GM18520 (cell line): ENCODE measurements around the gene CELF6.
"Not testable (repeated sequence)": the region's sequence is repeated elsewhere in the genome, so short reads cannot be mapped to it uniquely, and the experiment has no call there.

Experiments
- ATAC-seq: cut with Tn5 transposase; IDR thresholded peaks from one replicate; pipeline ENCODE4 v1.9.1; 2021; ENCODE audit not compliant: unreplicated experiment

CELF6 gene

DNA sequence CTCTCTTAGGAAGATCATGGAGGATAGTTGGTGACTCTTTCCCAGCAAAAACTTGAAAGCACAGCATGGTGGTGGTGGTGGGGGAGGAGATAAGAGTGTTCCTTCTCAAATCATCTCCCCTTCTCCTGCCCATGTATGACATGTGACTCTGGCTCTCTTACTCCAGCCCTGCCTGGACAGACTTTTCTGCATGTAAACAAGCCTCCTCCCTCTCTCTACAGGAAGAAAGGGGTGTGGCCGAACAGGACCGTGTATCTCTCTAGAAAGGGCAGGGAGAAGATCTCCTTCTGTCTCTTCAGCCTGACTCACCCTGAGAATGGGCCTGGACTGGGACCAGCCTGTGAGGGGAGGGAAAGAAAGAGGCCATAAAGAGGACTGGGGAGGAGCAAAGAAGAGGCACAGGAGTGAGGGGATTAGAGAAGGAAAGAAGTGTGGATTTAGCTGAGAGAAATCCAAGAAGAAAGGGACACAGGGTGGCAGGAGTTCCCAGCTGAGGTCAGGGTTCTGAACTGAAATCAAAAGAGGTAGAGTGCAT is 1.5 kb downstream of the CELF6 start:
- ATAC-seq, result no peak

- no peak for ATAC-seq
These were observed 4.1 kb downstream of the CELF6 start for GRCh38 chr15:72315706-72316370.

DNA sequence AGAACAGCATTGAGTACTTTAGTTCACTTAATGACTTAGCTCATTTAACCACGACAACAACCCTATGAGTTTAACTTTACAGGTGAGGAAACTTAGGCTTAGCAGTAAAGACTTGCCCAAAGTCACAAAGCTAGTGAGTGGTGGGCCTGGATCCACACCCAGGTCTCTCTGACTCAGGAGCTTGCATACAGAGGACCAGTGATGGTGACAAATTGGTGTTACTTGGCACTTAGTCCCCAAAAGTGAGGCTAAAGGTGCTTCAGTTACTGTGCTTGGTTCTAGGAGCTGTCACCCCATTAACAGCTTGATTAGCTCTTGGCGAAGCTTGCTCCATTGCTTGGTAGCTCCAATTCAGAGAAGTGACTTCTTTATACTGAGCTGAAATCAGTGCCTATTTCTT is 6.1 kb downstream of the CELF6 start:
- no peak for ATAC-seq

DNA sequence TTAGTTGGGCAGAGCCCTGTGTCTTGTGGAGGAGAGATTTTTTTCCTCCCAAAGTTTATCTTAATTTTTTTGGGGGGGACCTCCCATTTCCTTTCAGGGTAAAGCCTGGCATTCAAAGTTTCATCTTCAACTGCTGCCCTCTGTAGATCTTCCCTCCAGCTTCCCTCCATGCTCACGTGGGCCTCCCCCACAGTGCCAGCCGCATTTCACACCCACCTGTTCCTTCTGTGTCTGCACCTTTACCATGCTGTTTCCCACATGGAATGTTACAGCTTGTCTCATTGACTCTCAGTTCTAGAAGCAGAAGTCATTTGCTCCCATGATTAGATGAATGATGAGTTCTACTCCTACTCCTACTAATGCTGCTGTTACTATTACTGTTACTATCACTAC is 6.5 kb downstream of the CELF6 start:
- ATAC-seq, result no peak

- ATAC-seq, result no peak
These were observed 7.1 kb downstream of the CELF6 start for GRCh38 chr15:72312605-72313447.

DNA sequence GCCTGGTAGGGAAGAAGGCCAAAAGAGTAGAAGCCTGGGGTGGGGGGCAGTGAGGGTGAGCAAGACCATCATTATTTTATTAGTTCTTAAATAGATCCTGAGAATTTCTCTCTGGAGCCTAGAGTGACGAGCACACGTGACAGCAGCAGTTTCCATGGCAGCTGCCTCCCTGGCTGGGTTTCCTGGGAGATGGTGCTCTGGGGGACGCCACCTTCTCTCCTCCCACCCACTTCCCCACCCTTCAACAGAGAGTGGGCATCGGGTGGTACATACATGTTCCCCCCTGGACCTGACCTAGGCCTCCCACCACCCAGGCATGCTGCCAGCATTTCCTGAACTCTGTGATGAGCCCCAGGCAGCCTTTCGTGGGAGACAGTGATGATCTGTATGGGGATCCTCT is 12.9 kb downstream of the CELF6 start:
- ATAC-seq, result no peak

DNA sequence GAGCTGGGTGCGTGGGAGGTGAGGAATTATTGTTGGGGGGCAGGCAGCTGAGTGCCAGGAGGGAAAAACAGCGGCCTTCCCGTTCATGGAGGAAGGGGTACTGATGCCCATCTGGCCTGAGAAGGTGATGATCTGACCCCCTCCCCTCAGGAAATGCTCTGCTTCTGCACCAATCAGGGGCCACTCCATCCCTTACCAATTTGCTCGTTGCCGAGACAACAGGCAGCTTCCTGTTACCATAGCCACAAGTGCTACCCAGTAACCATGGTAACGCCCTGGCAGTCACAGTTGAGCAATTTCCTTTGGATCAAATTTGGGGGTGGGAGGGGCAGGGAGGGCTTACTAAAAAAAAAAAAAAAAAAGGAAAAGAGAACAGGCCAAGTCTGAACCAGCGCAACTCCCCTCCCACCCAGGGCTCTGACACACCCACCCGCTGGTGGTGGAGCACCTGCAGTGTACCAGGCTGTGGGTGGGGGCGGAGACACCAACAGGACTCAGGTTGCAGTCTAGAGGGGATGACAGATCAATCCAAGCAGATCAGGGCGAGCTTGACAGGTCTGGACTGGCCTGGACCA is 13.7 kb downstream of the CELF6 start:
- no peak for ATAC-seq

DNA sequence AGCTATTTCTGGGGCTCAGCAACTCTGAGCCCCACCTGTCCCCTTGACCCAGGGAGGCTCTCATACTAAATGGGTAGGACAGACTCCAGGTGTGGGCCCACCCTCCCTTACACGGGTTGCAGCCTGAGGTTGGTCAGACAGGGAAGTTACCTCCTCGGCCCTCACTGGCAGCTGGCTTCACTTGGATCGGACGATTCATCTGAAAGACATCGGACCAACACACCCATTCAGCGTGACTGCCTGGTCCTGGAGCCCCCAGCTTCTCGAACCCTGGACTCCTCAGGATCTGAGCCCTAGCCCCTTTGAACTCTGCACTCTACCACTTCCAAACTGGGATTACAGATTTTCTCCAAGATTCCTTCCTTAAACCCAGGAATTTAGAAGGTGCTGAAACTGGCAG is 15.4 kb downstream of the CELF6 start:
- ATAC-seq, result no peak

DNA sequence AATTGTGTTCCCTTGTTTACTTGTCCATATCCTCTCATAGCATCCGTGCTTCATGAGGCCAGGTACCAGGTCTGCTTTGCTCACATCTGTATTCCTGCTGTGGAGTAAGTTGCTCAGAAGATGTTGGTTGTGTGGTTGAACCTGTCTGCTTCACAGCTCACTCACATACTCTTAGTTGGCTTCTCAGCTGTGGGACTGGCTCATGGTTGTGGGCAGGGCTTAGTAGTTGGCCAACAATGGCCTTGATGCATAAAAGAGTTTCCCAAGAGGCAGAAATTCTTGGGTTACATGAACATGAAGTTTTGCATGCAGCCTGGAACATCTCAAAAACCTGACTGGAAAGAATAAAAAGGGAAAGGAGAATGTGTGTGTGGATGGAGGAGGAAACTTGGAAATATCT is 17.0 kb downstream of the CELF6 start:
- no peak for ATAC-seq

GRCh38 chr15:72289597-72290325 is 30.2 kb downstream of the CELF6 start:
- no peak for ATAC-seq

DNA sequence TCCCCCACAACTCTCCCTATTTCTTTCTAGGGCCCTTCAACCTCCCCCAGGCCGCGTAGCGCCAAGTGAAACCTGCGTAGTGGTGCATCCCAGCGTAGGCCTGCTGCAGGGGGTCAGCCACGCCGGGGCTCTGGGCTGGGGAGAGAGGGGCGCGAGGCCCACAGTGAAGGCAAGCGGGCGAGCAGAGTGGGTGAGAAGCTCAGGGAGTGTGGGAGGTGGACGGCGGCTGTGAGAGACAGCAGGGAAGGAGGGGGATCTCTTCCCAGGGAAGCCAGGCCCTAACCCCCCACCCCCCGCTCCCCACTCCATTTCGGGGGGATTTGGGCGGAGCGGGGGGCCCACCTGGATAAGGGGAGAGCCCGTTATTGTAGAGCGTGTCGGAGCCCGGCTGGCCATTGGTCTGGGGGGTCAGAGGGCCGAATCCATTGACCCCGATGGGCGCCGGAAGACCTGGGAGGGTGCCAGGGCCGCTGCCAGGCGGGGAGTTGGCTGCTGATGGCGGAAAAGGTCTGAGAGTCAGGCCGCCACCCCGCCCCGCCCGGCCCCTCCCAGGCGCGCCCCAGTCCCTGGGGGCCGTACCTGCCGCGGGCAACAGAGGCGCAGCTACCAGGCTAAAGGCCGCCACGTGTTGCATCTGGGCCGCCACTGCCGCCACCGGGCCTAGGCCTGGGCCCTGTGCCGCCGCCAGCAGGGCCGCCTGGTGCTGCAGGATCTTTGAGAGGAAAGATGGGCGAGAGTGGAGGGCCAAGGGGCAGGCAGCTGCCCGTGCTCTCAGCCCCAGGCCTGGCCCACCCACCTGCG is 31.0 kb downstream of the CELF6 start:
- no peak for ATAC-seq

- ATAC-seq, result no peak
These were observed 33.9 kb downstream of the CELF6 start for GRCh38 chr15:72285927-72286516.

DNA sequence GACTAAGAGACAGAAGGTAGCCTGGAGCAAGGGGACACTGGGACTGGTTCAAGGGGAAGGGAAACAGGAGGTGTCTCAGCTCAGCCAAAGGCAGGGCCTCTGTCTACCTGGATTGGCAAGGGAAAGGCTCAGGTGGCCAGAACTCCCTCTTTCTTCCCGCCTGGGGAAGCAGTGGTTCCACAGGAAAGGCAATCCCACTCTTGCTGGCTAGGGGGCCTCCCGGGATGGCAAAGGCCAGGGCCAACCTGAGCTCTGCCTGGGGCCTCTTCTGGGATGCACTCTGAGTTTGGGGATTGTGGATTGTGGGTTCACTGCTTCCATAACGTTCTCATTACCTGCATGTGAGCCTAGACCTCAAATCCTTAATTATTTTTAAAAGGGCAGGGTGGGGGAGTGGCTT is 34.6 kb downstream of the CELF6 start:
- no peak for ATAC-seq

GRCh38 chr15:72284781-72285180 is 35.2 kb downstream of the CELF6 start:
- no peak for ATAC-seq

GRCh38 chr15:72281713-72282112 is 38.2 kb downstream of the CELF6 start:
- no peak for ATAC-seq

GRCh38 chr15:72280751-72281150 is 39.2 kb downstream of the CELF6 start:
- no peak for ATAC-seq

GRCh38 chr15:72278737-72279136 is 41.2 kb downstream of the CELF6 start:
- ATAC-seq, result peak; percentile 44

- no peak for ATAC-seq
These were observed 43.6 kb downstream of the CELF6 start for GRCh38 chr15:72276326-72276700.

GRCh38 chr15:72275635-72276325 is 44.2 kb downstream of the CELF6 start:
- ATAC-seq, result not testable (repeated sequence)

- ATAC-seq, result no peak
These were observed 47.0 kb downstream of the CELF6 start for GRCh38 chr15:72272997-72273352.
